ENCODE measurements around the gene PNPLA4.
A peak's percentile ranks its signal among the peaks of the same experiment; 100 is the strongest.

The PNPLA4 gene, protein sequence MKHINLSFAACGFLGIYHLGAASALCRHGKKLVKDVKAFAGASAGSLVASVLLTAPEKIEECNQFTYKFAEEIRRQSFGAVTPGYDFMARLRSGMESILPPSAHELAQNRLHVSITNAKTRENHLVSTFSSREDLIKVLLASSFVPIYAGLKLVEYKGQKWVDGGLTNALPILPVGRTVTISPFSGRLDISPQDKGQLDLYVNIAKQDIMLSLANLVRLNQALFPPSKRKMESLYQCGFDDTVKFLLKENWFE

GRCh38 chrX:7927259-7928167 lies at the start of gene PNPLA4:
PNPLA4 (minus strand) TSS chrX:7927413; CDS start chrX:7926119, 1,294 bp downstream.
- DNase-seq: peak; percentile 71

- no peak for DNase-seq
These were observed 45.4 kb upstream of the PNPLA4 start for GRCh38 chrX:7972586-7972985.

DNA sequence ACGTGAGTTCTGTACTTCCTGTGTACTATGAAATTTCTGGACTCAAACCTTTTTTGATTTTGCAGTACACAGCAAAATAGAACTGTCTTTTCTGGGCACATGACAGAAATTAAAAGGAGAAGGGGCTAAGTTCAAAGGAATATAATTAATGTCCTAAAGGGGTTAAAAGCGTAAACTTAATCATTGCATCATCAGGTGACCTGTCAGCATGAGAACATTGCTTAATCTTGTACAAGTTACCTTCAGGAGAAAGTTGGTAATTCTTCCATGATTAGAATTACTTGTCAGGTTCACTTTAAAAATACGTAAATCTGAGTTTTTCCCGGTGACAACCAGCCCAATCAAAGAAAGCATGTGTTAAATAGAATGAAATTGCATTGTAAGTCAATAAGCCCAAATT lies 43.2 kb upstream of the PNPLA4 start:
- DNase-seq: no peak

GRCh38 chrX:7965436-7965835 lies 38.2 kb upstream of the PNPLA4 start:
- DNase-seq: no peak

DNA sequence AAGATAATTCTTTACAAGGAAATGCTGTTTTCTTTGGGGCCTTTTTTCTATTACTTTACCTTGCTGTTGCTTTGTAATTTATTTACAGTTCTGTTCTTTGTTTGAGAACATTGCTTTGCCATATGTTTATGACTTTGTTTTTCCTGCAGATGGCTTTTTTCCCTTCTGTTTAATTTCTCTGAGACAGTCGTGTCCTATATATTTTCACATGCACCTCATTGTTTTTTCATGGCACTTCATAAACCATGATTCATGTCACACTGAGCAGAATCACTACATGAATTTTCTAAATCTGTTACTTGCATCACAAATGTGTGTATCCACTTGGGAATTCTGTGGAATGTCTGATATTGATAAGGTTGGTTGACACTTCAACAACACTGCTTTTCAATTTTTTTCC lies 33.0 kb upstream of the PNPLA4 start:
- DNase-seq: no peak

DNA sequence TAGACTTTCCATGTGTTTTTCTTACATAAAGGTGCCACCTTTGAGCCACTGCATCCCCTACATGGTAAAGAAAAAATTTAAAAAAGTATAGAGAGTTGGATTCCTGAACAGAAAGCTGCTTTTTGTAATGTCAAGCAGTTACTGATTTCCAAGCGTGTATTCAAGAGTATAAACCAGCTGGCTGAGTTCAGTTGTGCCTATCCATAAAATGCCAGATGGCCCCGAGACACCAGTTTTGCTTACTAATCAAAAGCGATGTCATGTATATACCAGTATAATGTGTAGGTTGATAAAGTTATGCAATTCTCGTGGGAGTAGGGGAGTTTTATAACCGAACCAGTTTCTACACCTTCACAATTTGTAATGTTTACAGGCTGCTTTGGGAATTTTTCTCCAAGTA lies 26.2 kb upstream of the PNPLA4 start:
- no peak for DNase-seq

GRCh38 chrX:7950865-7951264 lies 23.7 kb upstream of the PNPLA4 start:
- DNase-seq: peak; percentile 2

DNA sequence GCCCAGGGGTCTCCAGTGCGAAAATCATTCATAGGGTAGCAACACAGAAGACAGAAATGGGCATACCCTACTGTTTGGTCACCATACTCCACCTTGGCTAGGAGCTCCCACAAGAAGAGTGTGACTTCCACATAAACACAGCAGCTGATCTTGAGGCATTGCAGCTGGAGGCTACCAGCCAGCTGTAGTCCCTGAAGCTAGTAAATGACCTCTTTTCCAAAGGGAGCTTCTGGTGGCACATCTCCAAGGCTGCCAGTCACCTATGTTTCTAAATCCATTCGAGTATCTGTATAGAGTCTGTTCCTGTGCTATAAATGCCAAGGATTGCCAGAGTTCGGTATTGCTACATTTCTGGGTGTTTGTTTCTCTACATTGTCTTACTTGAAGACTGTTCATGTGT lies 21.3 kb upstream of the PNPLA4 start:
- no peak for DNase-seq

GRCh38 chrX:7946960-7947359 lies 19.7 kb upstream of the PNPLA4 start:
- DNase-seq: no peak

GRCh38 chrX:7943600-7944245 lies 16.5 kb upstream of the PNPLA4 start:
- DNase-seq: no peak

GRCh38 chrX:7941390-7942042 lies 14.3 kb upstream of the PNPLA4 start:
- DNase-seq: no peak

- DNase-seq: no peak
These were observed 6.8 kb upstream of the PNPLA4 start for GRCh38 chrX:7934026-7934425.

- peak; percentile 49 for DNase-seq
These were observed 327 bp downstream of the PNPLA4 start for GRCh38 chrX:7926914-7927258.

DNA sequence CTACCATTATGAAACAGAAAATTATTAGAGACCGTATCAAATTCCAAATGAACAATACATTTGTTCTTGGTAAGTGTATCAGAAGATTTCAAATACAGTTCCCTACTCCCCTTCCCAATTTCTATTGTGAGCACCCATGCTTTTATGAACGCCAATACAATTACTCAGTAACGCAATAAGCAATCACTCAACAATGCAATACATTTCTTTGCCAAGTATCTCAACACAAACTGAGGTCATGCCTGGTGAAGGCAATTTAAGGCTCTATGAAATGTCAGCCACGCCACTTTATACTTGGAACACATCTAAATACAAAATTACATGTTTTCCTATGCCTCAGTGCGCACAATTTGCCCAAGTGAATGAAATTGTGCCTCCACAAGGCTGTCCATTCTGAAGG lies 712 bp downstream of the PNPLA4 start:
- DNase-seq: no peak

DNA sequence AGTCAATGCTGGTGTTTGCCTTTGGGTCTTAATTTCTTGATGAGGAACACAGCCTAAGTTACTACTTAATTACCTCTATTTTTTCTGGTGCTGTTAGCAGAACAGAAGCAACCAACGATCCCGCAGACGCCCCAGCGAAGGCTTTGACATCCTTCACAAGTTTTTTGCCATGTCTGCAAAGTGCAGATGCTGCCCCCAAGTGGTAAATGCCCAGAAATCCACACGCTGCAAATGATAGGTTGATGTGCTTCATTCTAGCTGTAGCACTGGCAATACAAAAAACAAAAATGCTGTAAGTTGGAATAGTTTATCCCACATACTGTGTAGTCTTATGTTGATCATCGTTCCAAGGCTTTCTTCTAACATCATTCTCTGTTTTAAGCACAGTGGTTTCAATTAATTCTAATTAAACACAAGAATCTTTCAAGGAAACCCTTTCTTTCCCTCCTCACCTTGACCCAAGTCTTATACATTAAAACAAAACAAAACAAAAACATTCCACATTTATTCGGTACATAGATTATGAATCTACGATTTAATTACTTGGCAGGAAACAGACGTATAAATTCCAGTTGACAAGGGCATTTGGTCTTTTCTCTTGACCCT lies 1.2 kb downstream of the PNPLA4 start:
- peak; percentile 49 for DNase-seq

DNA sequence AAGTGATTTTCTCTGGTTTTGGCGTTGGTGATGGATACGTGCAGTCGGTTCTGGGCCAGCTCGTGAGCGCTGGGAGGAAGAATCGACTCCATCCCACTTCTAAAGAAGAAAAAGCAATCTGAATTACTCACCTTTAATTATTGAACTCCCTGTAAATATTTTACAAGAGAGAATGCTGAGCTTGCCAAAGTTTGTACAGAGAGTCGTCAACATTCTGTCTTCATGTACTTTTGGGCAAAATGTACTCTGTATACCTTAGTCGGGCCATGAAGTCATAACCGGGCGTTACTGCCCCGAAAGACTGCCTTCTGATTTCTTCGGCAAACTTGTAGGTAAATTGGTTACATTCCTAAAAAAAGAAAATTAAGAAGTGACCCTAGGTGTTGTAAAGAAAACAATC lies 5.5 kb downstream of the PNPLA4 start:
- no peak for DNase-seq

DNA sequence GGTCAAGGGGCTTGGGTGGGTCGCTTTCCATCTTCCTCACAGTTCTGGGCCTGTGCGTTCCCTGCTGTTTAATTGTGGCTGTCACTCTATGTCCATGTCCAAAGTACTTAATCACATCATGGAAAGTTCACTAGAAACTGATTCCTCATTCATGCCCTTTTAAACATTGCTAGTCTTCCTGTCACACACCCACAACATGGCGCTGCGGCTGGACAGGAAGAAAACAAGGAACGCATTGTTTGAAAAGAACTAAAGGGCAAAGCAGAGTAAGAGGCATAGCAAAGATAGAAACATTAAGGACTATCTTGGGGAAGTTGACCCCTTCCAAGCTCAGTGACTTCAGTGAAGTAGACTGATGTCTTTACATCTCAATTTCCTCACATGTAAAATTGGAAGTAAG lies 18.4 kb downstream of the PNPLA4 start:
- no peak for DNase-seq

DNA sequence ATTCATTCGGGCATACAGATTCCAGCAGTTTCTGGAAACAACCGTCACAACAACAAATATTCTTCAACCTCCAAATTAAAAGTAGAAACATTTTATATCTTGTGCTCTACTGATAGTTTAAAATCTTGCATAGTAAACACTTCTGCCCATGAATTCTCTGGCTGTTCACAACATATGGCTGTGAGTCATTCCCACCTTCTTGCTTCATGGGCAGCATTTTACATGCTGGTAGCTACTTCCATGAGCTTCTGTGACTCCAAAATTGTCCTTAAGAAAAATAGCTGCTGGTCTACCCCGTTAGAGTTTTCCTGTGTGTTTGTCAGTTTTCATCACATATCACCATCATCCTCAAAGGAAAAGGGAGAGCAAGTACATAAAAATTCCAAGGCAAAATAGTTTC lies 22.7 kb downstream of the PNPLA4 start:
- no peak for DNase-seq

DNA sequence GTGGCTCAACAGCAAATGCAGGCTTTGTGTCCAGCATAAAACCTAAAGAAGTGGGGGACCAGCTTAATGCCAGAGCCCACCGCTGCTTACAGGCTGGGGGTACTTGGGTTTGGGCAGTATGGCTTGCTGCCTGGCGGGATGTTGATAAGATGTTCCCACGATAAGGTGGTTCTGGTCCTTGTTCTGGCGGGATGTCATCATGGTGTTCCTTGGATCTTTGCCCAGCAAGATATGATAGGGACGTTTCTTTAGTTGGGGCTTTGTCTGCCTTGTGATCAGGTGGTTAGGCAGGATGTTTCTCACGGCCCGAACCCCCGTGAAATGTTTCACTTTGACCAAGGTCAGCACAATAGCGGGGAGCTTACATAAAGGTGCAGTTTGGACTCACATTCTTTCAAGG lies 35.3 kb downstream of the PNPLA4 start:
- no peak for DNase-seq

GRCh38 chrX:7889680-7890079 lies 37.5 kb downstream of the PNPLA4 start:
- DNase-seq: no peak

DNA sequence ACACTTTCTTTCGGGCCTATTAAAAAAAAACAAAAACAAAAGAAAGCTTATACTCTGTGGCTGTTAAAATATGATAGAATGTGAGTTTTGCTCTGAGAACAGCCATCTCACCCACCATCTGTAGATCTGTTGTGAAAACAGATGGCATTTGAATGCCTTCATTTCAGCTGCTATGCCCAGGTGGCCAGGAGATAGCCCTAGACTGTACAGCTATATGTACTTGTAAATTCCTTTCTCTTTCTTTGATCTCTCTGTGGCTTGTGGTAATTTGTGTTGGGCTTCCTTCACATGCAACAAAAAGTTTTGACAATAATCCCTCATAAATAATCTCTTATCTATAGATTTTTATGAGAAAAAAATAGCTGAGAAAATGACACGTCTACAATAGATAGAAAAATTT lies 38.1 kb downstream of the PNPLA4 start:
- no peak for DNase-seq

GRCh38 chrX:7876957-7877356 lies 50.3 kb downstream of the PNPLA4 start:
- DNase-seq: no peak

GRCh38 chrX:7872042-7872441 lies 55.2 kb downstream of the PNPLA4 start:
- DNase-seq: no peak

All from inflammatory macrophage treated with lipopolysaccharide for 4 hours (primary cell).